ENCODE results near the gene NR2C2.

GRCh38 chr3:15040844-15041243 is 93.5 kb downstream of the NR2C2 start:
- TF ChIP-seq CTCF (IDR thresholded peaks at IDR 0.05), result no peak
- TF ChIP-seq POLR2A (IDR thresholded peaks at IDR 0.05), result no peak
